Measurements from ENCODE around the gene VSIG2. TPM values are rescaled to one million over a fixed set of nuclear protein-coding genes. Genes with fewer than 3 reads are reported as not detected.

Gene VSIG2
- total RNA-seq, 1 donor from 2014 or later, result not detected

DNA sequence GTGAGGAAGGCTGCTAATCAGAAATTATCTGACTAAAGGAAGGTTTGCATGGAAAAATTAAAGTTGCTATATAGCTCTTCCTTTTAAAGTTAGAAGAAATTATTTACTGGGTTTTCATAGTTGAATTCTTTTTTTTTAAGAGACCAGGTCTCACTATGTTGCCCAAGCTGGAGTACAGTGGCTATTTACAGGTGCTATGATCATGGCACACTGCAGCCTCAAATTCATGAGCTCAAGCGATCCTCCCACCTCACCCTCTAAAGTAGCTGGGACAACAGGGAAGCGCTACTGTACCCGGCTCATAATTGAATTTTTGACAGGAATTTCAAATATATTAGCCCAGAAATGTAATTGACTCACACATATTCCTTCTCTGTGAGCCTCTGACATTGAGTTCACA, 44.3 kb upstream of the VSIG2 start:
- H3K27me3 Mint-ChIP-seq (ENCODE audit: low read depth), result no peaks in the 10 kb centered on the region
- no peak overlapping the region for H3K27ac Mint-ChIP-seq (ENCODE audit: unreplicated experiment)
- no peaks in the 10 kb centered on the region for H3K36me3 Mint-ChIP-seq (ENCODE audit: low read depth)
- peaks cover 52% of the 10 kb centered on the region for H3K4me1 Mint-ChIP-seq
- TF ChIP-seq, protein P1, sequence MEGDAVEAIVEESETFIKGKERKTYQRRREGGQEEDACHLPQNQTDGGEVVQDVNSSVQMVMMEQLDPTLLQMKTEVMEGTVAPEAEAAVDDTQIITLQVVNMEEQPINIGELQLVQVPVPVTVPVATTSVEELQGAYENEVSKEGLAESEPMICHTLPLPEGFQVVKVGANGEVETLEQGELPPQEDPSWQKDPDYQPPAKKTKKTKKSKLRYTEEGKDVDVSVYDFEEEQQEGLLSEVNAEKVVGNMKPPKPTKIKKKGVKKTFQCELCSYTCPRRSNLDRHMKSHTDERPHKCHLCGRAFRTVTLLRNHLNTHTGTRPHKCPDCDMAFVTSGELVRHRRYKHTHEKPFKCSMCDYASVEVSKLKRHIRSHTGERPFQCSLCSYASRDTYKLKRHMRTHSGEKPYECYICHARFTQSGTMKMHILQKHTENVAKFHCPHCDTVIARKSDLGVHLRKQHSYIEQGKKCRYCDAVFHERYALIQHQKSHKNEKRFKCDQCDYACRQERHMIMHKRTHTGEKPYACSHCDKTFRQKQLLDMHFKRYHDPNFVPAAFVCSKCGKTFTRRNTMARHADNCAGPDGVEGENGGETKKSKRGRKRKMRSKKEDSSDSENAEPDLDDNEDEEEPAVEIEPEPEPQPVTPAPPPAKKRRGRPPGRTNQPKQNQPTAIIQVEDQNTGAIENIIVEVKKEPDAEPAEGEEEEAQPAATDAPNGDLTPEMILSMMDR (conservative IDR thresholded peaks at IDR 0.05), result no peak
- H3K4me3 Mint-ChIP-seq, result no peak overlapping the region
- DNase-seq (ENCODE audit: low read depth, low spot score), result no peak
- H3K9me3 Mint-ChIP-seq, result no peaks in the 10 kb centered on the region

DNA sequence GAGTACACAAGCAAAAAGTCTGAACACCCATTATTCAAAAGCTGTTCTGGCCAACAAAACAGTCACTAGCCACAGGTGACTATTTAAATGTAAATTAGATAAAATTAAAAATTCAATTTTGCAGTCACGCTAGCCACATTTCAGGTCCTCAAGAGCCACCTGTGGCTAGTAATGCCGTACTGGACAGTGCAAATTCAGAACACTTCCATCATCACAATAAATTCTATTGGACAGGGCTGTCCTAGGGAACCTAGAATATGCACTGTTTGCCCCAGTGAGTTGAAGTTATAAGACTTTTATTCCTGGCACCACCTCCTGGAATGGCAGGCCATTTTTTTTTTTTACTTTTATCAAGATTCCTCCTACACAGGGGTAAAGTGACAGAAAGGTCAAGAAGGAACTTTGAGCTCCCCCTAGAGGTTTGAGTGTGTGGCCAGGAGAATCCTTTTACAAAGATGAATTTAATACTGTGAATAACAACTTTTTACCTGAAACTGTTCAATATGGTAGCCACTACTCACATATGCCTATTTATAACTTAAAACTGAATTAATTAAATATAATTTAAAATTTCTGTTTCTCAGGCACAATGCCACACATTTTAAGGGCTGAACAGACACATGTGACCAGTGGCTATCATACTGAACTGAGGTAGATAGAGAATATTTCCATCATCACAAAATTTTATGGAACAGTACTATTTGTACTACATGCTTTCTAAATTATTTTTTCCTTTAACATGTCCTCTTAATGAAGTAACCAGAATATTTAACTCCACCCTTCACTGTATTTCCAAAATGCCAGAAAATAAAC, 41.6 kb upstream of the VSIG2 start:
- H3K27me3 Mint-ChIP-seq (ENCODE audit: low read depth), result no peaks in the 10 kb centered on the region
- H3K27ac Mint-ChIP-seq (ENCODE audit: unreplicated experiment), result no peak overlapping the region
- peak overlapping the region; percentile 7 for H3K4me3 Mint-ChIP-seq
- H3K9me3 Mint-ChIP-seq, result no peaks in the 10 kb centered on the region
- no peak for DNase-seq (ENCODE audit: low read depth, low spot score)
- TF ChIP-seq, protein P1 (conservative IDR thresholded peaks at IDR 0.05), result peak; percentile 81
- H3K36me3 Mint-ChIP-seq (ENCODE audit: low read depth), result no peaks in the 10 kb centered on the region
- H3K4me1 Mint-ChIP-seq, result peaks cover 46% of the 10 kb centered on the region

DNA sequence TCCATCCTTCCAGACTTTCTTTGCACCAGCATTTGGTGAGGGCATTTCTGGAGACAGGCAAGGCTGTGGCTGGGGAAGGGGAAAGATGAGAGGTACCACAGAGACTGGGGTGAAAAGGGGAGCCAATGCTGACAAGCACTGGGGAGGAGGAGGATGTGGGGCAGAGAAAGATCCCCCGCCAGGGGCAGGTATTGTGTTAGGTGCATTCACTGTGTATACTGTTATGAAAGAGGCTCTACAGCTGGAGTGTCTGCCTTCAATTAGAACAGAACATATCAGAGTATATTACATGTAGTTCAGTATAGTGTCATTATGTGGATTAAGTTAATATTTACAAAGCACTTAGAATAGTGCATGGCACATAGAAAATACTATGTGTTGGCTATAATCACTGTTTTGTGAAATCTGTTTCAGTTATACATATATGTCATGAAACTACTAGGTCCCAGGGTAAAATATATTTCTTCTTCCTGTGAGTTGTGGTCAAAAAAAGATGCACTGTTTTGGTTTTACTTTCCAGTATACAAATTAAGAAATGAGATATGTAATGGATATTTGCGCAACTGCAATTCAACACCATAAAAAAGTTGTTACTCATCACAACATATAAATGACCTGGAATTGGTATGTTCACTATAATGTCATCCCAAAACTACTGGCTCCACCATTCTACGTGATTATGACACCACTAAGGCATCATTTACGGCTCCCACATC, 39.7 kb upstream of the VSIG2 start:
- Mint-ChIP-seq H3K27ac (ENCODE audit: unreplicated experiment) (no peak overlapping the region), H3K4me1 (peaks cover 34% of the 10 kb centered on the region), H3K27me3 (ENCODE audit: low read depth) (no peaks in the 10 kb centered on the region), H3K4me3 (no peak overlapping the region), H3K9me3 (no peaks in the 10 kb centered on the region), H3K36me3 (ENCODE audit: low read depth) (no peaks in the 10 kb centered on the region)
- DNase-seq (ENCODE audit: low read depth, low spot score), result no peak
- TF ChIP-seq, protein P1 (conservative IDR thresholded peaks at IDR 0.05), result no peak

DNA sequence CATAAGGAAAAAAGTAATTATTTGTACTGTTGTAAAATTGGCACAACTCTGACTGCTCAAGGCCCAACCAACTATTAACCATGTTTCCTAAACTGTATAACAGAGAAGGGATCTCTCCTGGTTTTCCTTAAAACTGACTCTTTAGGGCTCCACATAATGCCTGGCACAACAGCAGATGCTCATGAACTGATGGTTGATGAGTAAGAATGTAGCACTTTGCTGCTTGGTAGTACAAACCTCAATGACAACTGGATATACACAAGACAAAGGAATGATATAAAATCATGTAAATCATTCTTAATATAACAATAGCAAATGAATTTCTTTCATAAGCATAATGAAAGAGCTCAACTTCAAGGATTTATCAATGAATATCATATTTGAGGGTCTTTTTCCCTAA, 36.5 kb upstream of the VSIG2 start:
- no peaks in the 10 kb centered on the region for H3K27me3 Mint-ChIP-seq (ENCODE audit: low read depth)
- no peak overlapping the region for H3K27ac Mint-ChIP-seq (ENCODE audit: unreplicated experiment)
- DNase-seq (ENCODE audit: low read depth, low spot score), result no peak
- TF ChIP-seq, protein P1 (conservative IDR thresholded peaks at IDR 0.05), result no peak
- peaks cover 26% of the 10 kb centered on the region for H3K4me1 Mint-ChIP-seq
- no peaks in the 10 kb centered on the region for H3K36me3 Mint-ChIP-seq (ENCODE audit: low read depth)
- H3K9me3 Mint-ChIP-seq, result no peaks in the 10 kb centered on the region
- no peak overlapping the region for H3K4me3 Mint-ChIP-seq

DNA sequence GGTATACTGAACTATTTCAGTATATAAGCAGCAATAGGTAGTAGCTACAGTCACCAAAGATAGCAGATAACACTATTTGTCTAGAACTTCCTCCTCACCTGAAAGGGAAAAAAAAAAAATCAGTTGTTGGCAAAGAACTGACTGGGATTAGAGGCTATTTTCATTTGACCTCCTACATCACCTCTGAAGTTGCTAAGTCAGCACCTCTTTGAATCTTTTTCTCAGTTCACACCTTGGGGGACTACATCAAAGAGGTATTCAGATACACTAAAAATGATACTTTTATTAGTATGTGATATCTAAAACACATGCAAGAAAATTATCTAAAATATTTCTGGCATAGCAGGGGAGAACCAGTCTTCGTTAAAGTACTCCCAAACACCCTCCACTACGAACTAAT, 32.0 kb upstream of the VSIG2 start:
- no peaks in the 10 kb centered on the region for H3K9me3 Mint-ChIP-seq
- H3K4me1 Mint-ChIP-seq, result no peaks in the 10 kb centered on the region
- no peaks in the 10 kb centered on the region for H3K36me3 Mint-ChIP-seq (ENCODE audit: low read depth)
- H3K27ac Mint-ChIP-seq (ENCODE audit: unreplicated experiment), result no peak overlapping the region
- H3K4me3 Mint-ChIP-seq, result no peak overlapping the region
- TF ChIP-seq, protein P1 (conservative IDR thresholded peaks at IDR 0.05), result no peak
- H3K27me3 Mint-ChIP-seq (ENCODE audit: low read depth), result no peaks in the 10 kb centered on the region
- no peak for DNase-seq (ENCODE audit: low read depth, low spot score)

All from neural crest cell (in vitro differentiated cells).